GM23338 (cell line): ENCODE results near the gene EFCAB13.

Experiments used
- CREB1 ChIP-seq: fragments of 250-450 bp; sonication (Bioruptor Pico); IDR thresholded peaks from 2 replicates; pipeline ENCODE4 v1.5.0; 2020; ENCODE audit warnings: low read depth, mild to moderate bottlenecking, moderate library complexity
- TF ChIP-seq, protein P1 (sequence below), 2 experiments: fragments of 200-600 bp in 1 of 2; sonication (generic) in 1 of 2; conservative IDR thresholded peaks; 2 replicates each; pipeline versions ENCODE4 v1.5.1 to v1.6.1; 2016 to 2017; ENCODE audit warnings: antibody characterized with exemption in 2 of 2, low read depth in 2 of 2, mild to moderate bottlenecking in 2 of 2, moderate library complexity in 1 of 2

DNA sequence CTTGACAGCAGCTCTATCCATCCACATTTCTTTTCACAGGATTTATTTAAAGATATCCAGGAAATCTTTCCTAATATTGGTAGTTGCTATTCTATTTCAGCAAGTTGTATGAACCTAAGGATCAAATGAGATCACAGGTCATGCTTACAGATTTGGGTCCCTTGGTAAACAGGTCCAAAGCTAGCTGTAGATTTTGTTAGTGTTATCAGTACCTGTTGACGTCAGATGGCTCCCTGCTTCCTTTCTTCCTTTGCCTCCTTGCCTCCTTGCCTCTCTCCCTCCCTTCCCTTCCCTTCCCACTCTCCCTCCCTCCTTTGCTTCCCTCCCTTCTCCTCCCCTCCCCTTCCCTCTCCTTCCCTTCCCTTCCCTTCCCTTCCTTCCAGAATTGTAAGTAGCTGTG lies 76.6 kb downstream of the EFCAB13 start:
- no peak for TF ChIP-seq CREB1
- TF ChIP-seq, protein P1, sequence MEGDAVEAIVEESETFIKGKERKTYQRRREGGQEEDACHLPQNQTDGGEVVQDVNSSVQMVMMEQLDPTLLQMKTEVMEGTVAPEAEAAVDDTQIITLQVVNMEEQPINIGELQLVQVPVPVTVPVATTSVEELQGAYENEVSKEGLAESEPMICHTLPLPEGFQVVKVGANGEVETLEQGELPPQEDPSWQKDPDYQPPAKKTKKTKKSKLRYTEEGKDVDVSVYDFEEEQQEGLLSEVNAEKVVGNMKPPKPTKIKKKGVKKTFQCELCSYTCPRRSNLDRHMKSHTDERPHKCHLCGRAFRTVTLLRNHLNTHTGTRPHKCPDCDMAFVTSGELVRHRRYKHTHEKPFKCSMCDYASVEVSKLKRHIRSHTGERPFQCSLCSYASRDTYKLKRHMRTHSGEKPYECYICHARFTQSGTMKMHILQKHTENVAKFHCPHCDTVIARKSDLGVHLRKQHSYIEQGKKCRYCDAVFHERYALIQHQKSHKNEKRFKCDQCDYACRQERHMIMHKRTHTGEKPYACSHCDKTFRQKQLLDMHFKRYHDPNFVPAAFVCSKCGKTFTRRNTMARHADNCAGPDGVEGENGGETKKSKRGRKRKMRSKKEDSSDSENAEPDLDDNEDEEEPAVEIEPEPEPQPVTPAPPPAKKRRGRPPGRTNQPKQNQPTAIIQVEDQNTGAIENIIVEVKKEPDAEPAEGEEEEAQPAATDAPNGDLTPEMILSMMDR (conservative IDR thresholded peaks at IDR 0.05; ENCODE audit: low read depth in 2 of 2): no peak
